Muscle of back (tissue), 11 donors: ENCODE results near the gene RILPL1. TPM values are rescaled to one million over a fixed set of nuclear protein-coding genes. Genes with fewer than 3 reads are reported as not detected.
"Not testable (repeated sequence)": the region's sequence is repeated elsewhere in the genome, so short reads cannot be mapped to it uniquely, and the experiment has no call there.

ENCODE experiments used
- DNase-seq, 3 donors: peaks; one replicate each; pipeline versions ENCODE4 v3.0.0 to v3.0.0-alpha.2; 2013
- polyA plus RNA-seq, 10 donors: library from polyadenylated mRNA; unstranded; fragments of 120-200 nt; gene quantifications; one replicate each; pipeline ENCODE4 v1.2.1, GENCODE V29; 2013; ENCODE audit not compliant: insufficient read length in 10 of 10

Gene RILPL1
- polyA plus RNA-seq, 10 donors, result 27.0 to 36.1 (median 28.9) TPM

DNA sequence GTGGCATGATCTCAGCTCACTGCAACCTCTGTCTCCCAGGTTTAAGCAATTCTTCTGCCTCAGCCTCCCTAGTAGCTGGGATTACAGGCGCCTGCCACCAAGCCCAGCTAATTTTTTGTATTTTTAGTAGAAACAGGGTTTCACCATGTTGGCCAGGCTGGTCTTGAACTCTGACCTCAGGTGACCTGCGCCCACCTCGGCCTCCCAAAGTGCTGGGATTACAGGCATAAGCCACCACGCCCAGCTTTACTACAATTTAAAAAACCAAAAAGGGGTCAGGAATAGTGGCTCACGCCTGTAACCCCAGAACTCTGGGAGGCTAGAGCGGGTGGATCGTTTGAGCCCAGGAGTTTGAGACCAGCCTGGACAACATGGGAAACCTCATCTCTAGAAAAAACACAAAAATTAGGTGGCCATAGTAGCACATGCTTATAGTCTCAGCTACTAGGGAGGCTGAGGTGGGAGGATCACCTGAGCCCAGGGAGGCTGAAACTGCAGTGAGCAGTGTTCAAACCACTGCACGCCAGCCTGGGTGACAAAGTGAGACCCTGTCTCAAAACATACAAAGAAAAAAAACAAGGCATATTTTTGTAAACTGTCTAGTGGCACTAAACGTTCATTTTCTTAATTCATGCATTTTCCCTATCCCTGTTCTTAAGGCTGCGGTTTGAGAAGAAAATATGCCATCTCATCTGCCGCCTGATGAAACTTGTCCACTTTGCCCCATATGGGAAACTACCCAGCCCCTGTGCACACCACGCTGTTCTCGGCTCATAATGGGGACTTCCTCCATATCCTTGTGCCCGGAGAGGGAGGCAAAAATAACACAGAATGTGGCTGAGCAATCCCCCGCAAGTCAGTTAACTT lies 101.3 kb downstream of the RILPL1 start:
- not testable (repeated sequence) for DNase-seq

DNA sequence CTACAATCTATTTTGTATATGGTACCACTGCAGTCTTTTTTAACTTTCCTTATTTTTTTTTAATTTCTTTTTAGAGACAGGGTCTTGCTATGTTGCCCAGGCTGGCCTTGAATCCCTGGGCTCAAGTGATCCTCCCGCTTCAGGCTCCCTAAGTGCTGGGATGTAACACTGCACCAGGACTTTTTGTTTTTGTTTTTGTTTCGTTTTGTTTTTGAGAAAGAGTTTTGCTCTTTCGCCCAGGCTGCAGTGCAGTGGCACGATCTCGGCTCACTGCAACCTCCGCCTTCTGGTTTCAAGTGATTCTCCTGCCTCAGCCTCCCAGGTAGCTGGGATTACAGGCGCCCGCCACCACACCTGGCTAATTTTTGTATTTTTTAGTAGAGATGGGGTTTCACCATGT lies 104.4 kb downstream of the RILPL1 start:
- not testable (repeated sequence) for DNase-seq

DNA sequence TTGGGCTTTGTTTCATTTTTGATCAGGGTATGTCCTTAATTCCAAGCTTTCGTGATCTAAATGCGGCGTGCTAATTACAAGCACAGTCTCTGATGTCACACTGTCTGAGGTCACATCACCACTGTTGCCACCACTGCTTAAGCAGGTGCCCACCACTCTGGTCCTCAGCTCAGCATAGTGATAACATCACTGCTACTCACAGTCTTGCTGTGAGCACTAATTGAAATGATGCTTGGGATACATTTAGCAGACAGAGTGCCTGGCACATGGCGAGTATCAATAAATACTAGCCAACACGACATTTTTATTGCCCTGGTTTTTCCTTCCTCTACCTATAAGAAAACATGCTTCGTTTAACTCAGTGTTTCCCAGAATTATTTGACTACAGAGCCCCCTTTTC lies 104.9 kb downstream of the RILPL1 start:
- no peak for DNase-seq

GRCh38 chr12:123427036-123427769 lies 106.3 kb downstream of the RILPL1 start:
- DNase-seq, result no peak

GRCh38 chr12:123421314-123421713 lies 112.2 kb downstream of the RILPL1 start:
- no peak for DNase-seq

Other genes with a start within 250 kb of the RILPL1 start
- 10 to 100 TPM; 15.1 to 22.9 (median 18.1) TPM for gene SBNO1, start 168.9 kb downstream of the RILPL1 start, polyA plus RNA-seq
- 10 to 100 TPM; 23.7 to 42.6 (median 34.1) TPM for gene KMT5A, start 149.6 kb downstream of the RILPL1 start, polyA plus RNA-seq
- gene RILPL2, start 97.0 kb downstream of the RILPL1 start, polyA plus RNA-seq, result 1 to 10 TPM; 1.1 to 2.1 (median 1.5) TPM
- gene SNRNP35, start 75.6 kb downstream of the RILPL1 start, polyA plus RNA-seq, result 10 to 100 TPM; 24.5 to 30.6 (median 28.6) TPM
- gene TMED2, start 50.8 kb upstream of the RILPL1 start, polyA plus RNA-seq, result 100 to 1,000 TPM; 143 to 192 (median 161) TPM
- 10 to 100 TPM; 10.2 to 26.7 (median 15.9) TPM for gene DDX55, start 68.4 kb upstream of the RILPL1 start, polyA plus RNA-seq
- 10 to 100 TPM; 41.8 to 55.1 (median 48.4) TPM for gene EIF2B1, start 100.0 kb upstream of the RILPL1 start, polyA plus RNA-seq
- gene GTF2H3, start 100.1 kb upstream of the RILPL1 start, polyA plus RNA-seq, result 10 to 100 TPM; 22.1 to 35.2 (median 25.5) TPM
- gene TCTN2, start 137.4 kb upstream of the RILPL1 start, polyA plus RNA-seq, result 10 to 100 TPM in 2 of 10 donors, 1 to 10 TPM in 8; 5.9 to 11.0 (median 8.2) TPM
- 10 to 100 TPM; 11.2 to 21.7 (median 14.5) TPM for gene ATP6V0A2, start 178.6 kb upstream of the RILPL1 start, polyA plus RNA-seq
- 1 to 10 TPM in 9 of 10 donors, under 1 TPM in 1; 0.76 to 8.6 (median 1.3) TPM for gene DNAH10, start 228.6 kb upstream of the RILPL1 start, polyA plus RNA-seq